Measurements from ENCODE around the gene ARSA. TPM values are rescaled to one million over a fixed set of nuclear protein-coding genes. Genes with fewer than 3 reads are reported as not detected.
"Not testable (repeated sequence)": the region's sequence is repeated elsewhere in the genome, so short reads cannot be mapped to it uniquely, and the experiment has no call there.

Gene ARSA
- 10 to 100 TPM; 19.5 to 20.0 TPM for total RNA-seq

- ChIA-PET POLR2A (interaction anchor here (0.8 to 1.1 kb wide), 4 partner anchors 65 to 103 kb away, joined by 3 to 6 read pairs (median 4); partner anchors contain the start of genes SCO2 and SYCE3), CTCF (interaction anchor here (0.6 to 1.6 kb wide), 7 partner anchors 65 to 240 kb away, joined by 3 to 6 read pairs (median 3); partner anchors contain the start of genes KLHDC7B, SCO2 and SYCE3)
Observed at GRCh38 chr22:50627642-50628542, at the start of gene ARSA. Gene ARSA (minus strand): TSS chr22:50628152. CDS start chr22:50627779, 373 bp downstream.

DNA sequence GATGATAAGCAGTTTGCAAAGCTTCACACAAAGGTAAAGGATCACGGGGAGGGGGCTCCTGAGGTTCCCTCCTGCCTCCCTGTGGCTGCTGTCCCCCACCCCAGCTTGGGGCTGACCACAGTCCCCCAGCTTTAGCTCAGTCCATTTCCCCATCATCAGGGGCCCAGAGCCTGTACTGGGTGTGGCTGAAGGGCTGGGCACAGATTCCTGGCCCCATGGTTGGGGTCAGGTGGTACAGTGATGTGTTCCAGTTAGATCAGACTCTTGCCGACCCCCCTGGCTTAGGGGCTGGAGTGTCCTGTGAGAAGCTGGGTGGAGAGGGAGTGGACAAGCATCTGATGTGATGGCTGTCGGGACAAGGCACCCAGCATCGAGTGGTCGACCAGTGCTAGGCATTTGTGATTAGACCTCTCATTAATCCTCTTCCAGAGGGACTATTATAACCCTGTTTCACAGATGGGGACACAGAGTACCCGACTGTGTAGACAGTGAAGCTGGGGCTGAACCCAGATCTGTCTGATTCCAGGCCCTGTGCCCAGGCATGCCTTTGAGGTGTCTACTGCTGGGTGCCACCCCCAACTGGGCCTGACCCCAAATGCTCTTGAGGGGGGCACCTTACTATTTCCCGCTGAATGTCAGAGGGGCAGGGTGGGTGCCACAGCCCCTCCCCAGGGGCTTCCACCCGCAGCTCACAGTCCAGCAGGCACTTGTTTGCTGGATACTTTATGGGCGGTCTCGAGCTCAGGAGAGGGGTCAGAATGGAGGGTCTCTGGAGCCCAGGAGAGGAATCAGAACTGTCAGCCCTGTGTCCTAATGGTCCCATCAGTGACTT, 48.9 kb upstream of the ARSA start:
- POLR2A ChIA-PET = no interaction called here

GRCh38 chr22:50676180-50676636, 48.3 kb upstream of the ARSA start:
- CTCF ChIA-PET = no interaction called here
- POLR2A ChIA-PET = no interaction called here

More for the DNA sequence above, 48.9 kb upstream of the ARSA start:
- CTCF ChIA-PET = no interaction called here

DNA sequence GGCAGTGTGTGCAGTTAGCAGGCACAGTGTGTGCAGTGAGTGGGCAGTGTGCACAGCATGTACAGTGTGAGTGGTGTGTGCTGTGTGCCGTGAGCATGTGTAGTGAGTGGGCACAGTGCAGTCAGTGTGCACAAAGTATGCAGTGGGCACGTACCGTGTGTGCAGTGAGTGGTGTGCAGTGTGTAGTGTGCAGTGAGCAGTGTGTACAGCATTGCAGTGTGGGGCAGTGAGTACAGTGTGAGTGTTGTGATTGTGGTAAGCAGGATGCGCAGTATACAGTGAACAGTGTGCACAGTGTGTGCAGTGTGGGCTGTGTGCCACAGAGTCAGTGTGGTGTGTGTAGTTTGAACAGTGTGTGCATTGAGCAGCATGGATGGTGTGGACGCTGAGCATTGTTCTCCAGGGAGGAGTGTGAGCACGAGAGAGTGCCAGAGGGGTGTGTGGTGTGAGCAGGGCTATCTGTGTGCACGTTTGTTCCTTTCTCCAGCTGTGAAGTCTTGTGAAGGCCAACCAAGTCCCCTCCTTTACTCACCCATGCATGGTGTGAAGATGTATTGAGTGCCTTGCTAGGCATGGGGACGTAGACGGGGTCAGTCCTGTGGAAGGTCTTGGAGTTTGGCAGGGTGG, 47.7 kb upstream of the ARSA start:
- ChIA-PET POLR2A (no interaction called here), CTCF (no interaction called here)

GRCh38 chr22:50674606-50675552, 46.9 kb upstream of the ARSA start:
- ChIA-PET CTCF (no interaction called here), POLR2A (no interaction called here)

DNA sequence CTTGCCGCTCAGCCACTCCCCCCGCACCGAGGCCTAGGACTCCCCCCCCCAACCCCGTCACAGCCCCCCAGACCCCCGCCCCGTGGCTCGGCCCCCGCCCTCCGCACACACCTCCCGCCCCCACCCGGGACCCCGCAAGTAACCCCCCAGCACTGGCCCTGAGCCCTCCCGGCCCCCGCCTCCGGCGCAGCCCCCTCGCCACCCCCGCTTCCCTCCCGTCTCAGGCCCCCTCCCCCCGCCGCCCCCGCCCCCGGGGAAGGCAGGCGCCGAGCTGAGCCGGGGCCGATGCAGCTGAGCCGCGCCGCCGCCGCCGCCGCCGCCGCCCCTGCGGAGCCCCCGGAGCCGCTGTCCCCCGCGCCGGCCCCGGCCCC, 46.2 kb upstream of the ARSA start:
- ChIA-PET POLR2A (no interaction called here), CTCF (no interaction called here)

- CTCF ChIA-PET = no interaction called here
- POLR2A ChIA-PET = interaction anchor here (0.7 kb wide), 1 partner anchor 818 kb away, joined by 10 read pairs; no protein-coding TSS in a partner anchor
Observed at GRCh38 chr22:50673231-50674129, 45.5 kb upstream of the ARSA start.

GRCh38 chr22:50672471-50673230, 44.7 kb upstream of the ARSA start, which contains the start of gene SHANK3:
Gene SHANK3 (plus strand): TSS chr22:50672823.
- POLR2A ChIA-PET = interaction anchor here (0.7 kb wide), 1 partner anchor 817 kb away, joined by 10 read pairs; no protein-coding TSS in a partner anchor
- CTCF ChIA-PET = no interaction called here

DNA sequence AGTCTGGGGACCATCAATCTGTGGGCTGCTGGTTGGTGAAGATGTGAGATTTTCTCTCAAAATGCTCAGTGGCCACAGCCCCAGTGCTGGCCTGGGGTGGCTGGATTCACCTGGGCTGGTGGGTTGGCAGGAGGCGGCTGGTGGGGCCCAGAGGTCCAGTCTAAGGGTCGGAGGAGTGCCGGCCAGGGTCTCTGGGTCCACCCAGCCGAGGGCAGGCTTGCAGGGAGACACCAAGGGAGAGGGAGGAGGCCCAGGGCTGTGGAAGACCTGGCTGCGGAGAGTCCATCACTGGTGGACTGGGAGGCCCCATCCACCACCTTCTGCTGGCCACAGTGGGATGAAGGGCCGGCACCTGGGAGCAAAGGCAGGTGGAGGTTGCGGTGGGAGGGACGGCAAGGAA, 44.1 kb upstream of the ARSA start:
- ChIA-PET CTCF (no interaction called here), POLR2A (no interaction called here)

GRCh38 chr22:50671641-50672040, 43.7 kb upstream of the ARSA start:
- CTCF ChIA-PET = no interaction called here
- POLR2A ChIA-PET = no interaction called here

- CTCF ChIA-PET = no interaction called here
- POLR2A ChIA-PET = no interaction called here
Observed at GRCh38 chr22:50670914-50671538, 43.1 kb upstream of the ARSA start.

GRCh38 chr22:50670513-50670912, 42.6 kb upstream of the ARSA start:
- ChIA-PET POLR2A (no interaction called here), CTCF (no interaction called here)

- CTCF ChIA-PET = no interaction called here
- POLR2A ChIA-PET = no interaction called here
Observed at GRCh38 chr22:50665738-50666137, 37.8 kb upstream of the ARSA start.

DNA sequence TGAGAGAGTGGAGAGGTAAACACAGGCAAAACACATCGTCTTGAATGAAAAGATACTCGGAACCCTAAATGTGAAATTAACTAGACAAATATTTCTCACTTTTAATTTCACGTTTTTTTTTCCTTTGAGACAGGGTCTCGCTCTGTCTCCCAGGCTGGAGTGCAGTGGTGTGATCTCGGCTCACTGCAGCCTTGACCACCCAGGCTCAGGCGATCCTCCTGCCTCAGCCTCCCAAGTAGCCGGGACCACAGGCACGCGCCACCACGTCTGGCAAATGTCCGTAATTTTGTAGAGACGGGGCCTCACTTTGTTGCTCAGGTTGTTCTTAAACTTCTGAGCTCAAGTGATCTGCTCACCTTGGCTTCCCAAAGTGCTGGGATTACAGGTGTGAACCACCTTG, 37.3 kb upstream of the ARSA start:
- ChIA-PET CTCF (no interaction called here), POLR2A (no interaction called here)

DNA sequence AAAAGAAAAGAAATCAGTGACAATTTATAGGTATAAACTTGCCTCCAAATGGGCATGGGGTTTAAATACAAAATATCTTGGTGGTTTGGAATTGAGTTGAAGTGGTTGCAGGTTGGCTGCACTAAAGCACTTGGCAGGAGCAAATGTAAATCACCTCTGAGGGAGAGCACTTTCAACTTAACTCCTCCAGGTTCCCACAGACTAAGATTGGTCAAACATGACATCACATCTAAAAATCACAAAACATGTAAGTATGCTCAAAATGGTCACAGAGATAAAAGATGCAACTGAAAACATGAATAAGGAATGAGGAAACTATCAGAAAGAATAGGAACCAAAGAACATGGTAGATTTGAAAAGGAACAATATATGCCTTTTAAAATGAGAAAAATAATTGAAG, 32.4 kb upstream of the ARSA start:
- ChIA-PET POLR2A (no interaction called here), CTCF (interaction anchor here (0.6 kb wide), 1 partner anchor 67 kb away, joined by 3 read pairs; no protein-coding TSS in a partner anchor)

DNA sequence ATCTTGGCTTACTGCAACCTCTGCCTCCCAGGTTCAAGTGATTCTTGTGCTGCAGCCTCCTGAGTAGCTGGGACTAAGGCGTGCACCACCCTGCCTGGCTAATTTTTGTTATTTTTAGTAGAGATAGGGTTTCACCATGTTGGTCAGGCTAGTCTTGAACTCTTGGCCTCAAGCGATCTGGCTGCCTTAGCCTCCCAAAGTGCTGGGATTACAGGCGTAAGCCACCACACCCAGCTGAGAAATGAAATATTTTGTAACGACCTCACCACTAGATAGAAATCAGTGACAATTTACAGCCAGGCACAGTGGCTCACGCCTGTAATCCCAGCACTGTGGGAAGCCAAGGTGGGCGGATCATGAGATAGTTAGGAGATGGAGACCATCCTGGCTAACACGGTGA, 31.8 kb upstream of the ARSA start:
- POLR2A ChIA-PET = not testable (repeated sequence)

GRCh38 chr22:50657925-50658324, 30.0 kb upstream of the ARSA start:
- ChIA-PET POLR2A (no interaction called here), CTCF (no interaction called here)

More for the DNA sequence above, 31.8 kb upstream of the ARSA start:
- CTCF ChIA-PET = not testable (repeated sequence)
